GM19099 (cell line): ENCODE data around the gene PLAAT5.
A peak's percentile ranks its signal among the peaks of the same experiment; 100 is the strongest.

Experiments
- POLR2A ChIP-seq: IDR thresholded peaks from 3 replicates; pipeline ENCODE4 v1.6.1; 2011; ENCODE audit warnings: low read depth; ENCODE audit not compliant: insufficient read length; ENCODE audit errors: extremely low read depth

PLAAT5 gene, protein sequence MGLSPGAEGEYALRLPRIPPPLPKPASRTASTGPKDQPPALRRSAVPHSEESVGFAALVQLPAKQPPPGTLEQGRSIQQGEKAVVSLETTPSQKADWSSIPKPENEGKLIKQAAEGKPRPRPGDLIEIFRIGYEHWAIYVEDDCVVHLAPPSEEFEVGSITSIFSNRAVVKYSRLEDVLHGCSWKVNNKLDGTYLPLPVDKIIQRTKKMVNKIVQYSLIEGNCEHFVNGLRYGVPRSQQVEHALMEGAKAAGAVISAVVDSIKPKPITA

DNA sequence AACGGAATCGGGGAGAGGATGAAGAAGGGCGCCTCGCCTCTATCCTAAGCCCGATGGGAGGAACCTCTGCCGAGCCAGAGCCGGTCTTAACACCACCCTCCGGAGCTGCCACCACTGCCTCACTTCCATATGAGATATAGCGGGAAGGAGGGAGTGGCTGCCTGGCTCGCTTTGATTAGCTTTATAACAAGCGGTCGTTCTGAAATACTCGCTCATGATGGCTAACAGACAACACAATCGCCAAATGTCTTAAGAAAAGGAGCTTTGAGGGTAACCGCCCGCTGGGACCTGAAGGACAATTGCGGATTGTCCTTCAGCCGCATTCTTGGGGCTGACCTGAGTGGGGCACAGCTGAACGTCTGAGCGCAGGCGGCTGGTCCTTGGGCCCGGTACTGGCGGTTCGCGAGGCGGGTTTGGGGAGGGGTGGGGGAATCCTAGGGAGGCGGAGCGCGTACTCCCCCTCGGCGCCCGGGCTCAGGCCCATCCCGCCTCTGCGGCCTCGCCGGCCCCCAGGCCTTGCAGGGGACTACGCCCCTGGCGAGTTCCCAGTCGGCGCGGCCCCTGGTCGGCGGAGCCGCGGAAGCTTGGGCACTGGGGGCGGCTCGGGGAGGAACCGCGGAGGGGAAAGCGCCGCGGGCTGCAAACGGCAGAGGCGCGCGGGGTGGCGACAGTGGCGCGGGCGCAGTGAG is at the start of gene PLAAT5:
Gene PLAAT5, minus strand, starts transcription at position 617 of the 689 bp plus-strand sequence. Its CDS starts 133 bp downstream, at position 484.
- TF ChIP-seq POLR2A = no peak

DNA sequence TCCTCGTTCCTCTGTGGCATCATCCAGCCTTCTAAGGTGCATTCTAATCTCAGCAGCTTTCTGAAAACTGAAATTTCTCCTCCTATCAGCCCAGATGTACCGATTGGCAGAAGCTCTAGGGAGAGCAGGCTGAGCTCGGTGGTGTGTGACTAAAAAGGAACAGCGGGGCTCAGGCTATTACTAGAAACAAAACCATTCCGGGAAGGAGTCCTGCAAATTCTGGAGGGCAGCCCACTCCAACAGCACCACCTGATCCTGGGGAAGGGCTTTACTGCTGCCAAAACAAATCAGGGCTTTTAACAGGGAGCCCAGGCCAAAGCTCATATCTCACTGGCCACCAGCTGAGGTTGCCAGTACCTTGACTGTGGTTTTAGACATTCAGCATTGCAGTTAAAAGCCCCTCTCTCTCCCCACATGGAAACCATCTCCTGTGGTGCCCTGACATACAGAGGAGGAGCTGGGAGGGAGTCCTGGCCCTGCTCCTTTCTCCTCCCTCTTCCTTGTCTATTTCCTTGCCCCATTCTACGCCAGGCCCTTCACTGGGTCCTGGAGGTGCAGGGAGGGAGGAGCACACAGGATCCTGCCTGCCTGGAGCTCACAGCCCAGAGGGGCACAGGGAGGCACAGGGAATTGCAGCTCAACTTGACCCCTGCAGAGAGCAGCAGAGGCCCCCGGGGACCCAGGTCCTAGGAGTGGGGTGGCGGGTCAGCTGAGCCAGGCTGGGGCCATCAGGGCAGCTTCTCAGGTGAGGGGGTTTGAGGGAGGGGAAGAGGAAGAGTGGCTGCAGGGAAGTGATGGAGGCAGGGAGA is 46.5 kb upstream of the PLAAT5 start:
- TF ChIP-seq POLR2A = no peak

DNA sequence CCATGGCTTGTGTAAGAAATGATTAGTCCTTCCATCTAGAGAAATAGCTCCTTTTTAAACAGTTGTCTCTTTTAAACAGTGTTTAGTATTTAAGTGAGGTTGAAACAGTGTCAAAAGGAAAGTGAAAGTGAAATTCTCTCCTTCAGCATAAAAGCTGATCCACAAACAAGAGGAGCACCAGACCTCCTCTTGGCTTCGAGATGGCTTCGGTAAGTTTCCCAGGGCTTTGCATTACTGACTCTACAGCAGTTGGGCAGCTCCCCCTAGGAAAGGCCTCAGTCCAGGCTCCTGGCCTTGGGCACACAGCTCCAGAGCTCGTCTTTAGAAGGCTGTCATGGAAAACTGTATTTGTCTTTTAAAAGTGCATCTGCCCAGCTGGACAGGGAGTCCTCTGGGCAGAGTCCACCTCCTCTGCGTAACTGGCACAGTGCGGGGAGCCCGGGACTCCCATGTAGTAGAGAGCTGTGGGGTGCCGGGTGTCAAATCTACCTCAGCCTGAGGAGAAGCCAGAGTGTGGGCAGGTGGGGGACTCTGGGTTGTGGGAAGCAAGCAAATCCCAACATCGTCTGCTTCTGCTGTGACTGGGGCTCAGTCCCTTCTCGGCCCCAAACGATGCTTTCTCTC is 45.8 kb upstream of the PLAAT5 start, which contains the start of gene PLAAT4:
Gene PLAAT4, plus strand, starts transcription at position 140 of the 624 bp plus-strand sequence. Its CDS starts 61 bp downstream, at position 201.
- TF ChIP-seq POLR2A = peak; percentile 51

DNA sequence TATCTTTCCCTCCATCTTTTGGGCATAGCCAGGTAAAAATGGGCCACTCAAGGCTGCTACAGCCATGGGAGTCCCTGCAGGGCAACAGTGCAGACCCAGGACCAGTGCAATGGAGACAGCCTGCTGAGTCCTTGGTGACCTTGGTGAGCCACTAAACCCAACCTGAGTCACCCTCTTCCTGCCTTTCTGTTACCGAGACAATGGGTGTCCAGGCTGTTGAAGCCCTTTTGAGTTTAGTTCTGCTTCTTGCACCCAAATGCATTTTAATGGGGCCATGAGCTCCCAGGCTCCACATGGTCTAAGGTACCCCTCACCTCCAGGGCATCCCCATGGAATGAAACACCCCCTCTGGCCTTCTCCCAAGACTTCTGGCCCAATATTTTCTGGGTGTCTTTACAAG is 44.8 kb upstream of the PLAAT5 start:
- TF ChIP-seq POLR2A = no peak

DNA sequence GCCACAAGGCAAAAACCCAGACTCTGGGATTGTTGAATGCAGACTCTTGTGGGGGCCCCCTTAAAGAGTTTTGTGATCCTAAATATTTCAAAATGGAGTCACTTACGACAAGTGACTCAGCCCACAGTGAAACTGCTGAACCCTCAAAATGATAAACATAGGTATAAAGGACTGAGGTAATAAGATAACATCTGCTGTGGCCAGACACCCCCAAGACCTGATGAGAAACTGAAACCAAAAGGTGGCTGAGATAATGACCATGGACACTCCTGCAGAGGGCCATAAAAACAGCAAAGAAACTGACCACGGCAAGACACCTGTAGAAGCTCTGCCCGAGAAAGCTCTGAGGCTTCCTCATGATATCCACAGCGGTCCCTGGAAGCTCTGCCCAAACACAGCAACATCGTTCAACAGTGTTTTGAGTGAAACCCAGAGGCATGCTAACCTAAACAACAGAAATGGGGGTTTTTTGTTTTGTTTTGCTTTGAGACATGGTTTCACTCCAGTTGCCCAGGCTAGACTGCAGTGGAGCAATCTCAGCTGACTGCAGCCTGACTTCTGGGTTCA is 44.0 kb upstream of the PLAAT5 start:
- no peak for TF ChIP-seq POLR2A

DNA sequence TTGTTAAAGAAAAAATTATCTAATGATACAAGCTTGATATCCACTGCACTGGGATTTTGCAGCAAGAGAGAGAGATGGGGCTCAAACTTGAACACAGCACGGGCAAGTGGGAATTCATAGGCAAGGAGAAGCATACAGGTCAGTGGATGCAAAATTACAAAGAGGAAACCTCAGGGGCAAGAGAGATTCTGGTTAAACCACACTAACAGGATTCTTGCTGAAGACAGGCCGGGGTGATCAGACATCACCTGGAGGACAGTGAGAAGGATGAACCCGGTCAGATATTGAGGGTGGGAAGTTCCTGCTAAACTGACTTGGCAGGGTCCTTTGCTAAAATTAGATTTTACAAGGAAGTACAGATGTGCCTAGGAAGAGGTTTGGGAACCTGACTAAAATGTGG is 43.1 kb upstream of the PLAAT5 start:
- no peak for TF ChIP-seq POLR2A

DNA sequence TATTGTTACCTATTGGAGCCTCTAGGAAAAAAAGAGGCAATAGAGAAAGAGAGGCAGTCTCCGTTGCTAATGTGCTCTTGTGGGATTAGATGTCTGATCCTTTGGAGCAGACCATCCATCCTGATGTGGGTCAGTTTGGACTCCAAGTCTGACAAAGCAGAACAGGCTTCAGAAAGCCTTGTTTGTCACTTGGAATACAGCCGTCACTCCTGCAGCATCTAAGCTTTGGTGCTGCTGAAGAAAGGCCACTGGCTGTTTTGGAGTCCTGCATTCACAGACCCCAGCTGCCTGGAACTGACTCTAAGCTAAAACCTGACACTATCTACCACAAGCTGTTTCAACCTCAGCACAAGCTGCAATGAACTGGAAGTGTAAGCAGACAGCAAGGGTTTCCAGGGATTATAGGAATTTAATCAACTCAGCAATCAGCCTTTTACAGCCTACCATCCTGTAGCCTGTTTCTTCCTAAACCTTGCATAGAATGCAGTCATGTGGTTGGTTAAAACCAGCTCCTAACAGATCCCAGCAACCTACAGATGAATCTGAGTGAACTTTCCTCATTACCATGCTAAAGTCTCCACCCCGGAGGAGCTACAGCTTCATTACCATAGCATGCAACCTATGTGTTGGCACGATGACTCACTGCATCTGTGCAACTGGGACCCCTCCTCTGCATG is 42.0 kb upstream of the PLAAT5 start:
- TF ChIP-seq POLR2A = no peak

DNA sequence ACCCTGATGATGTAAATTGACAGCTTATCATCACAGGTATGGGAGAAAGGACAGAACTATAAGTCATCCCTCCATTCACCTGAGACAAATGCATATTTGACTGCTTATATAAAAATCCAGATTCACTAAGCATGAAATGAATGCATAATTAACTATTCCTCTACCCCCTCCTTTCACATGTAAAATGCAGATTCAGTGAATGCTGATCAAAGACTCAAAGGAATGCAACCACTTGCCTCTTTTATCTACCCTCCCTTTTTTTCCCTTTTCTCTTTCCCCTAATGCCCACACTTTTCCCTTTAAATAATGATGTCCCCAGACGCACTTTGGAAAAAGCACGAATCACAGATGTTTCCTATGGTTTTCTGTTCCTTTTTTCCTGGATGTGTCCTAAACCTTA is 41.1 kb upstream of the PLAAT5 start:
- no peak for TF ChIP-seq POLR2A

DNA sequence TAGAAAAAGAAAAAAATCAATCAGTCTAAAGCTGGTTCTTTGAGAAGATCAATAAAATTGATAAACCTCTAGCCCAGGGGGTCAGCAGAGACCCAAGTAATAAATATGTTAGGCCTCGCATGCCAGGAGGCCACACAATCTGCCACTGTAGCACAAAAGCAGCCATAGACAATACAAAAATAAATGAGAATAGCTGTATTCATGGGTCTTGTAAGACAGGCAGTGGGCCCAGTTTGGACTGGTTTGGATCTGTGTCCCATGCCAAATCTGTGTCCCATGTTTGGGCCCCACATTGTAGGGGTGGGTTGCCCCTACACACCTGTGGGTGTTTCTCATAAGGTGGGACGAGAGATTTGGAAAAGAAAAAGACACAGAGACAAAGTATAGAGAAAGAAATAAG is 39.1 kb upstream of the PLAAT5 start:
- TF ChIP-seq POLR2A = no peak

DNA sequence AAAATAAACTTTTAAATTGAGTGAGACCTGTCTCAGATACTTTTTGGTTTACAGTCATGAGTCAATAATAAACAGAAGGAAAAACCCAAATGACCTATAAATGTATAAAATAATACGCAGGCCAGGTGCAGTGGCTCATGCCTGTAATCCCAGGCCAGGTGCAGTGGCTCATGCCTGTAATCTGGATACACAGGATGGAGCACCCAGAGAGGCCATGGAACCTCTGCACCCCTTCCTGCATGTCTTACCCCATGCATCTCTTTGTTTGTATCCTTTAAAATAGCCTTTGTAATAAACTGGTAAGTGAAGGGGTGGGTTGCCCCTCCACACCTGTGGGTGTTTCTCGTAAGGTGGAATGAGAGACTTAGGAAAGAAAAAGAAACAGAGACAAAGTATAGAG is 36.7 kb upstream of the PLAAT5 start:
- no peak for TF ChIP-seq POLR2A

DNA sequence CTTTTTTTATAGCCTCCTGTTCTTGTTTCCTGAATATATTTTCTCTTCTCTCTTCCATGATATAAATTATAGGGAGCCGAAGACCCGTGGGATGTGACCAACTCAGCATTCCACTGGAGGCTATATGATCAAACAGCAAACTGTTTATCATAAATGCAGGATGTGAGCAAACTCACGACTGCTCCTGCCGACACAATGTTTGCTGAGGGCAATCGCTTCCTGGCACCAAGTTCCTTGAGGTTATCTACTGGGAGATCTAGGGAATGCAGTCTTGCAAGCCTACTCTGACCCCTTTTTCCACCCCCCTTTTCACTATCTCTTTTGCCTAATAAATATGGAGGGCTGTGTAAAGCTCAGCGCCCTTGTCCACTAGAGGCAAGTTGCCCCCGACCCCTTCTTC is 32.2 kb upstream of the PLAAT5 start:
- no peak for TF ChIP-seq POLR2A

DNA sequence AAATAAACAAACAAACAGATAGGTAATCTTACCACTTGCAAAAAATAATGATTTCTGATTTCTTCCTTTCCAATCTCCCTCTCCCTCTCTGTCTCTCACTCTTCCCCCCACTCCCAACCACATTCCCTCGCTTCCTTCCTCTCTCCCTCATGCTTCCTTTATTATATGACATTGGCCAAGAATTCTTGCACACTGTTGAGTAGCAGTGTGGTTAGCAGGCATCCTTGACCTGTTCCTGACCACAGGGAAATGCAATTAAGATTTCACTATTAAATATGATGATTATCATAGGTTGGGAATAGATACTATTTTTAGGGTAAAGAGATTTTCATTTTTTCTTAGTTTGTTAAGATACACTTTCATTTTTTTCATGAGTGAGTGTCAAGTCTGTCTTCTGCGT is 30.9 kb upstream of the PLAAT5 start:
- no peak for TF ChIP-seq POLR2A

DNA sequence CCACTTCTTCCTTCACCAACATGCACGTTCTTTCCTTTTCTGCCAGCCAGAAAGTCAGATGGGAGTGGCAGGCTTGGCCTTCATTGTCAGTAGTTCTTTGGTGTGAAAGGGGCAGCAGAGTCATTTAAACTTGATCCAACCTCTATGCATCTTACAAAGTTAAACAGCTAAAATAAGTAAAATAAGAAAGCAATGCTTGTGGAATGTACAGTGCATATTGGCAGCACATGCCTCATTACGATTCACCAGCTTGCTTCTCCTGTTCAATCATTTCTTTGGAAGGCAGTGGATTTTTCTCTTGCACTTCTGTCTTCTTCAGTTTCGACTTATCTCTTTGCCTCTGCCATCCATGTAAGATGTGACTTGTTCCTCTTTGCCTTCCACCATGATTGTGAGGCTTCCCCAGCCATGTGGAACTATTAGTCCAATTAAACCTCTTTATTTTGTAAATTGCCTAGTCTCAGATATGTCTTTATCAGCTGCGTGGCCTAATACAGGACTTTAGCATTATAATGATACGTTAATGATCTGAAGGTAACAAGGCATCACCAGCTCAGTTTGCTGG is 29.7 kb upstream of the PLAAT5 start:
- TF ChIP-seq POLR2A = no peak

DNA sequence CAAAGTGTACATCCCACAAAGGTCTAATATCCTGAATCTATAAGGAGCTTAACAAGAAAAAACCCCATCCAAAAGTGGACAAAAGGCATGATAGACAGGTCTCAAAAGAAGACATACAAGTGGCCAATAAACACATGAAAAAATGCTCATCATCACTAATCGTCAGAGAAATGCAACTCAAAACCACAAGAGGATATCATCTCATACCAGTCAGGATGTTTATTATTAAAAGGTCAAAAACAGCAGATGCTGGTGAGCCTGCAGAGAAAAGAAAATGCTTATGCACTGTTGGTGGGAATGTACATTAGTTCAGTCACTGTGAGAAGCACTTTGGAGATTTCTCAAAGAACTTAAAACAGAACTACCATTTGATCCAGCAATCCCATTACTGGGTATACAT is 27.6 kb upstream of the PLAAT5 start:
- no peak for TF ChIP-seq POLR2A
